Esophagus muscularis mucosa (tissue), 4 donors: Measurements from ENCODE around the gene EMSY. TPM values are rescaled to one million over a fixed set of nuclear protein-coding genes. Genes with fewer than 3 reads are reported as not detected.

Experiments used
- DNase-seq: peaks from one replicate; pipeline ENCODE4 v3.0.0-alpha.2; 2017; ENCODE audit errors: extremely low spot score
- H3K27ac ChIP-seq, 4 donors: fragments of 200-600 bp; sonication (generic); replicated peaks in 1 of 4; 1 replicate in 3 of 4; 2 replicates in 1 of 4; pipeline ENCODE4 v1.5.1; 2016 to 2019; ENCODE audit warnings: mild to moderate bottlenecking in 1 of 4
- H3K27me3 ChIP-seq, 4 donors: fragments of 200-600 bp; sonication (generic); one replicate each; pipeline versions ENCODE4 v1.5.1 to v1.6.0; 2016 to 2019
- H3K36me3 ChIP-seq, 4 donors: fragments of 200-600 bp; sonication (generic); one replicate each; pipeline ENCODE4 v1.5.1; 2016 to 2019
- H3K4me1 ChIP-seq, 4 donors: fragments of 200-600 bp; sonication (generic); one replicate each; pipeline ENCODE4 v1.5.1; 2016 to 2019
- H3K4me3 ChIP-seq, 4 donors: fragments of 200-600 bp; sonication (generic); 1 replicate in 2 of 4; 2 replicates in 2 of 4; pipeline ENCODE4 v1.5.1; 2016 to 2019; ENCODE audit warnings: mild to moderate bottlenecking in 4 of 4, moderate library complexity in 1 of 4
- H3K9me3 ChIP-seq, 4 donors: fragments of 200-600 bp; sonication (generic); 1 replicate in 3 of 4; 2 replicates in 1 of 4; pipeline ENCODE4 v1.5.1; 2016 to 2019
- EP300 ChIP-seq: sonication (generic); formaldehyde crosslinking; IDR thresholded peaks from one replicate; pipeline ENCODE4 v1.6.1; 2017; ENCODE audit warnings: antibody characterized with exemption
- POLR2A ChIP-seq: fragments of 450-650 bp; IDR thresholded peaks from one replicate; pipeline ENCODE4 v1.6.1; 2017; ENCODE audit warnings: antibody characterized with exemption, moderate library complexity, mild to moderate bottlenecking, low read depth
- POLR2AphosphoS5 ChIP-seq, 2 donors: sonication (generic); formaldehyde crosslinking; IDR thresholded peaks; one replicate each; pipeline ENCODE4 v1.6.1; 2017; ENCODE audit warnings: antibody characterized with exemption in 2 of 2
- WGBS: methylation state at CpG from one replicate; pipeline ENCODE4 v1.1.5; 2018; 5-methylcytosine and 5-hydroxymethylcytosine counted together
- intact Hi-C: fragments of 100-400 bp; cut with DNase I; formaldehyde crosslinking; loops from one replicate; pipeline ENCODE4 v1.15.1; 2023
- total RNA-seq, 4 donors: library from RNA; depleted of rRNA; stranded (reverse); fragments of >200 nt; gene quantifications; one replicate each; pipeline versions ENCODE4 v1.1.0 to v1.2.1, GENCODE V29; 2016
- TF ChIP-seq, protein P1 (sequence below), 3 experiments: fragments of 200-600 bp in 2 of 3; fragments of 450-650 bp in 1 of 3; sonication (generic) in 2 of 3; IDR thresholded peaks; one replicate each; pipeline ENCODE4 v1.5.1; 2017 to 2019; ENCODE audit warnings: antibody characterized with exemption in 3 of 3, mild to moderate bottlenecking in 2 of 3, moderate library complexity in 1 of 3

The EMSY gene
- total RNA-seq, 4 donors from 2014 or later = 17.1 to 34.6 (median 27.6) TPM

DNA sequence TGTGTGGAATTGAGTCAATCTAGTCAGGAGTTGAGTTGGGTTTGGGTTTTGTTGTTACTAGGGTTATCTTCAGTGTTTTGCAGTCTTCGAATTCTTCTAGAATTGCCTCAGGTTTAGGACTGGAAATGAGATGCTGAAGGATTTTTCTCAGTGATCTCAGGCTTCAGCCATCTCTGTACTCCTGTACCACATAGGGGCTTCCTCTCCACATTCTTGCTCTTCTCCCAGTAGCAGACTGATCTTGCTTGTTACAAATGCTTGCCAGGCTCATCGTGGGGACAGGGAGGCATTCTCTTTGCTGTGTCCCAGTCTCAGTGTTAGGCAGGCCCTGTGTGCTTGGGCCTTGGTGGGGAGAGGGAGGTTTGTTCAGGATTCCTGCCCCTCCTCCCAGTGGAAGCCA lies 129.6 kb downstream of the EMSY start:
- H3K9me3 ChIP-seq = no peaks in the 10 kb centered on the region
- 83% methylated on average over 2 of the region's 2 CpGs for WGBS
- H3K4me1 ChIP-seq = peaks cover 21 to 28% (median 22%) of the 10 kb centered on the region in 4 donors
- no peak overlapping the region for H3K4me3 ChIP-seq
- H3K36me3 ChIP-seq = no peaks in the 10 kb centered on the region
- no peak overlapping the region for H3K27ac ChIP-seq
- no peaks in the 10 kb centered on the region for H3K27me3 ChIP-seq
- TF ChIP-seq, protein P1, sequence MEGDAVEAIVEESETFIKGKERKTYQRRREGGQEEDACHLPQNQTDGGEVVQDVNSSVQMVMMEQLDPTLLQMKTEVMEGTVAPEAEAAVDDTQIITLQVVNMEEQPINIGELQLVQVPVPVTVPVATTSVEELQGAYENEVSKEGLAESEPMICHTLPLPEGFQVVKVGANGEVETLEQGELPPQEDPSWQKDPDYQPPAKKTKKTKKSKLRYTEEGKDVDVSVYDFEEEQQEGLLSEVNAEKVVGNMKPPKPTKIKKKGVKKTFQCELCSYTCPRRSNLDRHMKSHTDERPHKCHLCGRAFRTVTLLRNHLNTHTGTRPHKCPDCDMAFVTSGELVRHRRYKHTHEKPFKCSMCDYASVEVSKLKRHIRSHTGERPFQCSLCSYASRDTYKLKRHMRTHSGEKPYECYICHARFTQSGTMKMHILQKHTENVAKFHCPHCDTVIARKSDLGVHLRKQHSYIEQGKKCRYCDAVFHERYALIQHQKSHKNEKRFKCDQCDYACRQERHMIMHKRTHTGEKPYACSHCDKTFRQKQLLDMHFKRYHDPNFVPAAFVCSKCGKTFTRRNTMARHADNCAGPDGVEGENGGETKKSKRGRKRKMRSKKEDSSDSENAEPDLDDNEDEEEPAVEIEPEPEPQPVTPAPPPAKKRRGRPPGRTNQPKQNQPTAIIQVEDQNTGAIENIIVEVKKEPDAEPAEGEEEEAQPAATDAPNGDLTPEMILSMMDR (IDR thresholded peaks at IDR 0.05) = no peak
- TF ChIP-seq EP300 (no peak), POLR2A (no peak), POLR2AphosphoS5 (IDR thresholded peaks at IDR 0.05) (no peak)
- no peak for DNase-seq
- intact Hi-C loops = no loop called here

DNA sequence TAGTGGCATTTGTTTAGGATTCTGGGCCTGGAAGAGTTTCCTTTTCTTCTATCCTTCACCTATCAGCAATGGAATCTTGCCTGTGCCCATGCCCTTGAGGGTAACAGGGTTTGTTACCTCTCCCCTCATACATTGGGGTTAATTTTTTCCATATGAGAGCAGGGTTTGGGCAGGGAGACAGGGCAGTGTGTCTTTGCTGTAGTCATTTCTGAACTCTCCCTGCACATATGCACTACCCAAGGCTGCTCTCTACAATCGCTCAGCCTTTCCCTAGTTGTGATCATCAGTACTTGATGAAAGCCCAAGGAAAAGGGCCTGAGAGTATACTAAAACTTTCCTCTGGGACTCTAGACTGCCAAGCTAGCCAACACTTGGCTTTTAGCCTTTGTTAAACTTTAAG lies 130.1 kb downstream of the EMSY start:
- Histone ChIP-seq H3K27ac (no peak overlapping the region), H3K4me3 (no peak overlapping the region), H3K36me3 (no peaks in the 10 kb centered on the region), H3K4me1 (peaks cover 25 to 33% (median 27%) of the 10 kb centered on the region in 4 donors), H3K9me3 (no peaks in the 10 kb centered on the region), H3K27me3 (no peaks in the 10 kb centered on the region)
- 88% methylated on average over 1 of the region's 1 CpG for WGBS
- intact Hi-C loops = no loop called here
- DNase-seq = no peak
- TF ChIP-seq POLR2AphosphoS5 (IDR thresholded peaks at IDR 0.05) = no peak
- TF ChIP-seq, protein P1 (IDR thresholded peaks at IDR 0.05) = no peak
- TF ChIP-seq EP300 = no peak
- no peak for TF ChIP-seq POLR2A

GRCh38 chr11:76577226-76577920 lies 132.6 kb downstream of the EMSY start:
- peak; percentile 80 for DNase-seq
- H3K36me3 ChIP-seq = no peaks in the 10 kb centered on the region
- no peaks in the 10 kb centered on the region for H3K27me3 ChIP-seq
- H3K27ac ChIP-seq = peak overlapping the region; percentile 49 to 79 (median 59)
- intact Hi-C loops = no loop called here
- H3K4me1 ChIP-seq = peaks cover 27 to 35% (median 31%) of the 10 kb centered on the region in 4 donors
- H3K4me3 ChIP-seq = no peak overlapping the region
- TF ChIP-seq, protein P1 (IDR thresholded peaks at IDR 0.05) = no peak
- TF ChIP-seq POLR2AphosphoS5 (IDR thresholded peaks at IDR 0.05) = peak in 1 of 2 donors; percentile 13
- 85% methylated on average over 9 of the region's 12 CpGs for WGBS
- no peaks in the 10 kb centered on the region for H3K9me3 ChIP-seq

DNA sequence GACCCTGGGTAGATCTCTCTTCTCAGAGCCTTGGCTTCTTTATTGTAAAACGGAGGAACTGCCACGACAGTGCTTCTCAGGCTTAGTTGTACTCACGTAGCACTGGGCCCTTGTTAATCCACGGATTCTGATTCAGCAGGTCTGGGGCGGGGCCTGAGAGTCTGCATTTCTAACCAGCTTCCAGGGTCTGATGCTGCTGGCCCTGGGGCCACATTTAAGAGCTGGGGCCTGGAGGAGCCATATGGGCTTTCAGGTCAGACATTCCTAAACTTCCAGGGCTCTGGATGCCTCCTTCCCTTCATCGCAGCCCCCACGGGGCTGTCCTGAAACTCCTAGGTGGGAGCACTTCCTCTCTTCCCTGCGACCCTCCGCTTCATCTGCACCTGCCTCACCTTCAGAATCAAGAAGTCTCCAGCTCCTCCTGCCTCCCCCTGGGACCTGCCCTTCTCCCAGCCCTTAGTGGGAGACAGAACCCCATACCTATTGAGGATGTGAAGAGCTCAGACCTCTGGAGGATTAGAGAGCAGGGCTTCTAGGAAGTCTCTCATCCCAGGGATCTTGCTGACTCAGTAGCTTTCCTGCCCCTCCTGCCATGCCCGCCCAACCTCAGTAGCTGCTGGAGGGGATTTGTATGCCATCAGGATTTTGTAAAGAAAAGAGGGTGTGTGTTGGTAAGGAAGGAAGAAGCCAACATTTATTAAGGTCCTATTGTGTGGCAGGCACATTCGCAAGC lies 133.3 kb downstream of the EMSY start:
- WGBS = 94% methylated on average over 10 of the region's 11 CpGs
- Histone ChIP-seq H3K4me1 (peaks cover 27 to 35% (median 31%) of the 10 kb centered on the region in 4 donors), H3K27me3 (no peaks in the 10 kb centered on the region), H3K36me3 (no peaks in the 10 kb centered on the region), H3K27ac (peak overlapping the region; percentile 49 to 79 (median 59)), H3K9me3 (no peaks in the 10 kb centered on the region), H3K4me3 (no peak overlapping the region)
- no peak for TF ChIP-seq POLR2A
- no peak for TF ChIP-seq EP300
- TF ChIP-seq POLR2AphosphoS5 (IDR thresholded peaks at IDR 0.05) = no peak
- TF ChIP-seq, protein P1 (IDR thresholded peaks at IDR 0.05) = no peak
- intact Hi-C loops = no loop called here
- DNase-seq = peak; percentile 80
